Measurements from ENCODE around the gene PCID2. TPM values are rescaled to one million over a fixed set of nuclear protein-coding genes. Genes with fewer than 3 reads are reported as not detected.

The PCID2 gene
- total and polyA plus RNA-seq, 2 of the 13 experiments (the other 11 are each of a cell fraction or from before 2014, with no cell fraction given): 65.0 to 111 TPM

DNA sequence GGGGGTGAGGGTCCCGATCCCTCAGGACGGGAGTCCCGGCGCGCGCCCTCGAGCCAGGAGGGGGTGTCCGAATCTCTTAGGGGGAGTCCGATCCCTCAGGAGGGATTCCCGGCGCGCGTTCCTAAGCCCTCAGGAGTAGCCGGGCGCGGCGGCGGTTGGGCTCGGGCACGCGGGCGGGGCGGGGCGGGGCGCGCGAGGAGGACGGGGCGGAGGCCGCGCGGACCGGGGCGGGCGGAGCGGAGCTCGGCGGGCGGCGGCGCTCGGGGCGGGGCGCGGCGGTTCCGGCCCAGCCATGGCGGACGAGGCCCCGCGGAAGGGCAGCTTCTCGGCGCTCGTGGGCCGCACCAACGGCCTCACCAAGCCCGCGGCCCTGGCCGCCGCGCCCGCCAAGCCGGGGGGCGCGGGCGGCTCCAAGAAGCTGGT lies 878 bp upstream of the PCID2 start, which contains the start of gene CUL4A (continued):
- TF ChIP-seq, protein P1, sequence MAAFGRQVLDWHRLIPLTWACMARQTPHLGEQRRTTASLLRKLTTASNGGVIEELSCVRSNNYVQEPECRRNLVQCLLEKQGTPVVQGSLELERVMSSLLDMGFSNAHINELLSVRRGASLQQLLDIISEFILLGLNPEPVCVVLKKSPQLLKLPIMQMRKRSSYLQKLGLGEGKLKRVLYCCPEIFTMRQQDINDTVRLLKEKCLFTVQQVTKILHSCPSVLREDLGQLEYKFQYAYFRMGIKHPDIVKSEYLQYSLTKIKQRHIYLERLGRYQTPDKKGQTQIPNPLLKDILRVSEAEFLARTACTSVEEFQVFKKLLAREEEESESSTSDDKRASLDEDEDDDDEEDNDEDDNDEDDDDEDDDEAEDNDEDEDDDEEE (CRISPR knock-in tag; IDR thresholded peaks at IDR 0.05): no peak
- TF ChIP-seq CAMTA2 (CRISPR knock-in tag; IDR thresholded peaks at IDR 0.05; ENCODE audit: borderline replicate concordance): no peak
- TF ChIP-seq MAZ (IDR thresholded peaks at IDR 0.05; ENCODE audit: borderline replicate concordance, low read depth, low read length): no peak
- TF ChIP-seq MAZ (CRISPR knock-in tag; IDR thresholded peaks at IDR 0.05; ENCODE audit: low read depth): peak; percentile 32
- no peak for TF ChIP-seq HOXA3 (CRISPR knock-in tag; IDR thresholded peaks at IDR 0.05)
- TF ChIP-seq SALL2 (CRISPR knock-in tag; IDR thresholded peaks at IDR 0.05): no peak
- no peak for TF ChIP-seq KDM4B (CRISPR knock-in tag; IDR thresholded peaks at IDR 0.05)
- no peak for TF ChIP-seq AHR (CRISPR knock-in tag; IDR thresholded peaks at IDR 0.05)
- 0 out of 2 replicates have a peak, but pooled peaks have one; percentile 23 for TF ChIP-seq CCDC6 (CRISPR knock-in tag; IDR thresholded peaks at IDR 0.05)
- peak; percentile 51; the same call in 1 of the 2 replicates for TF ChIP-seq SIN3A (IDR thresholded peaks at IDR 0.05; ENCODE audit: borderline replicate concordance, low read depth, low read length)
- TF ChIP-seq CHCHD3 (CRISPR knock-in tag; IDR thresholded peaks at IDR 0.05): no peak
- TF ChIP-seq, protein P2, sequence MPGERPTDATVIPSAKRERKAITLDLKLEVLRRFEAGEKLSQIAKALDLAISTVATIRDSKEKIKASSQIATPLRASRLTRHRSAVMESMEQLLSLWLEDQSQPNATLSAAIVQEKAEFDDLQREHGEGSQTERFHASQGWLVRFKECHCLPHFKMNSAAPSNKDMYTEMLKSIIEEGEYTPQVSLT (CRISPR knock-in tag; IDR thresholded peaks at IDR 0.05; ENCODE audit: borderline replicate concordance, low read depth): no peak
- TF ChIP-seq, protein P3, sequence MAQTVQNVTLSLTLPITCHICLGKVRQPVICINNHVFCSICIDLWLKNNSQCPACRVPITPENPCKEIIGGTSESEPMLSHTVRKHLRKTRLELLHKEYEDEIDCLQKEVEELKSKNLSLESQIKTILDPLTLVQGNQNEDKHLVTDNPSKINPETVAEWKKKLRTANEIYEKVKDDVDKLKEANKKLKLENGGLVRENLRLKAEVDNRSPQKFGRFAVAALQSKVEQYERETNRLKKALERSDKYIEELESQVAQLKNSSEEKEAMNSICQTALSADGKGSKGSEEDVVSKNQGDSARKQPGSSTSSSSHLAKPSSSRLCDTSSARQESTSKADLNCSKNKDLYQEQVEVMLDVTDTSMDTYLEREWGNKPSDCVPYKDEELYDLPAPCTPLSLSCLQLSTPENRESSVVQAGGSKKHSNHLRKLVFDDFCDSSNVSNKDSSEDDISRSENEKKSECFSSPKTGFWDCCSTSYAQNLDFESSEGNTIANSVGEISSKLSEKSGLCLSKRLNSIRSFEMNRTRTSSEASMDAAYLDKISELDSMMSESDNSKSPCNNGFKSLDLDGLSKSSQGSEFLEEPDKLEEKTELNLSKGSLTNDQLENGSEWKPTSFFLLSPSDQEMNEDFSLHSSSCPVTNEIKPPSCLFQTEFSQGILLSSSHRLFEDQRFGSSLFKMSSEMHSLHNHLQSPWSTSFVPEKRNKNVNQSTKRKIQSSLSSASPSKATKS (CRISPR knock-in tag; IDR thresholded peaks at IDR 0.05): no peak
- peak; percentile 2; the same call in 1 of the 2 replicates for TF ChIP-seq SALL1 (CRISPR knock-in tag; IDR thresholded peaks at IDR 0.05)
- TF ChIP-seq, protein P4, sequence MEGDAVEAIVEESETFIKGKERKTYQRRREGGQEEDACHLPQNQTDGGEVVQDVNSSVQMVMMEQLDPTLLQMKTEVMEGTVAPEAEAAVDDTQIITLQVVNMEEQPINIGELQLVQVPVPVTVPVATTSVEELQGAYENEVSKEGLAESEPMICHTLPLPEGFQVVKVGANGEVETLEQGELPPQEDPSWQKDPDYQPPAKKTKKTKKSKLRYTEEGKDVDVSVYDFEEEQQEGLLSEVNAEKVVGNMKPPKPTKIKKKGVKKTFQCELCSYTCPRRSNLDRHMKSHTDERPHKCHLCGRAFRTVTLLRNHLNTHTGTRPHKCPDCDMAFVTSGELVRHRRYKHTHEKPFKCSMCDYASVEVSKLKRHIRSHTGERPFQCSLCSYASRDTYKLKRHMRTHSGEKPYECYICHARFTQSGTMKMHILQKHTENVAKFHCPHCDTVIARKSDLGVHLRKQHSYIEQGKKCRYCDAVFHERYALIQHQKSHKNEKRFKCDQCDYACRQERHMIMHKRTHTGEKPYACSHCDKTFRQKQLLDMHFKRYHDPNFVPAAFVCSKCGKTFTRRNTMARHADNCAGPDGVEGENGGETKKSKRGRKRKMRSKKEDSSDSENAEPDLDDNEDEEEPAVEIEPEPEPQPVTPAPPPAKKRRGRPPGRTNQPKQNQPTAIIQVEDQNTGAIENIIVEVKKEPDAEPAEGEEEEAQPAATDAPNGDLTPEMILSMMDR (CRISPR knock-in tag; IDR thresholded peaks at IDR 0.05): 0 out of 2 replicates have a peak, but pooled peaks have one; percentile 4
- TF ChIP-seq NR2F1 (CRISPR knock-in tag; IDR thresholded peaks at IDR 0.05): no peak

Data from HepG2 (cell line).